Measurements from ENCODE around the gene S100A5. TPM values are rescaled to one million over a fixed set of nuclear protein-coding genes. Genes with fewer than 3 reads are reported as not detected.

The S100A5 gene
- total RNA-seq, 1 donor from 2014 or later: not detected

GRCh38 chr1:153534925-153535241, 5.9 kb downstream of the S100A5 start:
- no peak for TF ChIP-seq CTCF (IDR thresholded peaks at IDR 0.05)
- ATAC-seq (no peak), DNase-seq (no peak)
- Histone ChIP-seq H3K4me3 (peak overlapping the region; percentile 98), H3K9me3 (no peaks in the 10 kb centered on the region), H3K4me1 (peaks cover 46% of the 10 kb centered on the region), H3K27me3 (ENCODE audit: low read depth) (no peaks in the 10 kb centered on the region), H3K27ac (peak overlapping the region; percentile 100), H3K36me3 (peaks cover 12% of the 10 kb centered on the region)
- intact Hi-C loops (cut with DNase I): loop anchor here (5.0 kb wide), 1 partner anchor 32 kb away; the partner anchor contains the start of gene S100A2

- peaks cover 46% of the 10 kb centered on the region for H3K4me1 ChIP-seq
- H3K9me3 ChIP-seq: no peaks in the 10 kb centered on the region
- H3K27ac ChIP-seq: peak overlapping the region; percentile 100
- intact Hi-C loops (cut with DNase I): loop anchor here (5.0 kb wide), 1 partner anchor 33 kb away; the partner anchor contains the start of gene S100A2
- H3K36me3 ChIP-seq: peaks cover 12% of the 10 kb centered on the region
- ATAC-seq: no peak
- no peaks in the 10 kb centered on the region for H3K27me3 ChIP-seq (ENCODE audit: low read depth)
- TF ChIP-seq CTCF (IDR thresholded peaks at IDR 0.05): no peak
- H3K4me3 ChIP-seq: peak overlapping the region; percentile 98
- no peak for DNase-seq
These were observed 6.4 kb downstream of the S100A5 start for GRCh38 chr1:153534226-153534924.

GRCh38 chr1:153533689-153534201, 7.0 kb downstream of the S100A5 start:
- no peak for TF ChIP-seq CTCF (IDR thresholded peaks at IDR 0.05)
- Histone ChIP-seq H3K27me3 (ENCODE audit: low read depth) (no peaks in the 10 kb centered on the region), H3K4me1 (peaks cover 46% of the 10 kb centered on the region), H3K4me3 (peak overlapping the region; percentile 98), H3K36me3 (peaks cover 12% of the 10 kb centered on the region), H3K9me3 (no peaks in the 10 kb centered on the region), H3K27ac (peak overlapping the region; percentile 100)
- DNase-seq (no peak), ATAC-seq (peak in 1 of 2 donors; percentile 30)
- intact Hi-C loops (cut with DNase I): loop anchor here (5.0 kb wide), 1 partner anchor 34 kb away; the partner anchor contains the start of gene S100A2

GRCh38 chr1:153532769-153533599, 7.8 kb downstream of the S100A5 start:
- peak; percentile 92 for TF ChIP-seq CTCF (IDR thresholded peaks at IDR 0.05)
- Histone ChIP-seq H3K9me3 (no peaks in the 10 kb centered on the region), H3K27me3 (ENCODE audit: low read depth) (no peaks in the 10 kb centered on the region), H3K4me1 (peaks cover 46% of the 10 kb centered on the region), H3K4me3 (peak overlapping the region; percentile 98), H3K36me3 (peaks cover 14% of the 10 kb centered on the region), H3K27ac (peak overlapping the region; percentile 100)
- intact Hi-C loops (cut with DNase I): loop anchor here (5.0 kb wide), 1 partner anchor 34 kb away; the partner anchor contains the start of gene S100A2
- ATAC-seq: peak; percentile 69 to 80
- peak; percentile 92 for DNase-seq

- Histone ChIP-seq H3K9me3 (no peaks in the 10 kb centered on the region), H3K36me3 (peaks cover 17% of the 10 kb centered on the region), H3K4me3 (peak overlapping the region; percentile 98), H3K4me1 (peaks cover 45% of the 10 kb centered on the region), H3K27me3 (ENCODE audit: low read depth) (no peaks in the 10 kb centered on the region), H3K27ac (peak overlapping the region; percentile 100)
- intact Hi-C loops (cut with DNase I): loop anchor here (5.0 kb wide), 1 partner anchor 35 kb away; the partner anchor contains the start of gene S100A2
- DNase-seq (no peak), ATAC-seq (no peak)
- TF ChIP-seq CTCF (IDR thresholded peaks at IDR 0.05): no peak
These were observed 8.6 kb downstream of the S100A5 start for GRCh38 chr1:153532181-153532580.

Data from lower lobe of right lung (tissue), 2 donors.